Stimulated activated CD4-positive, alpha-beta T cell treated with anti-CD3 and anti-CD28 coated beads, Interleukin-12 subunit alpha, Interleukin-12 subunit beta, amount 100 ng/mL, for 48 hours (primary cell): Measurements from ENCODE around the gene CLCN1.

ENCODE experiments used
- DNase-seq, 3 donors: peaks; one replicate each; pipeline ENCODE4 v3.0.0-alpha.2; 2020; ENCODE audit warnings: low read depth in 2 of 3, low spot score in 1 of 3

Gene CLCN1

DNA sequence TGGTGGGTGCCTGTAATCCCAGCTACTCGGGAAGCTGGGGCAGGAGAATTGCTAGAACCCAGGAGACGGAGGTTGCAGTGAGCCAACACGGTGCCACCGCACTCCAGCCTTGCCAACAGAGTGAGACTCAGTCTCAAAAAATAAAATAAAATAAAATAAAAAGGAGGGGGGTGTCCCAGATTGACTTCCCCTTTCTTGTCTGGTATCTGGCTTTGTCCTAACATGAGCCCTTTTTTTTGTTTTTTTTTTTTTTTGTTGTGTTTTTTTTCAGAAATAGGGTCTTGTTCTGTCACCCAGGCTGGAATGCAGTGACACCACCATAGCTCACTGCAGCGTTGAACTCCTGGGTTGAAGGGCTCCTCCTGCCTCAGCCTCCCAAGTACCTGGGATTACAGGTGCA is 23.0 kb upstream of the CLCN1 start:
- no peak for DNase-seq

DNA sequence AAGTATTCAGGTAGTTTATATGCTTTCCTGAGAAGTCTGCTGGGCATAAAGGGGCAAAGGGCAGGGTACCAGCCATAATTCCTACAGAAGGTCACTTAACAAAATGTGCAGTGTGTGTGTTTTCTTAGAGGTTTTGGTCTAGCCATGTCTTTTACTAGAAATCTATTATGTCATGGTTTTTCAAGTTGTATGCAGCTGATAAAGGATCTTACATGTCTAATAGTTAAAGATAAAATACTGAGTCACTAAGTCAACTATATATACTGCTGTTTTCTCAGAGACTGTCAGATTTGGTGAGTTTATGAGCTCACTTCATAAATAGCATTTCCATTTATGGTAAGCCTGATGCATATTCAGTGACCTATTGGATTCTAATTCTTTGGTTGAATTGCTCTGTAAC is 20.0 kb upstream of the CLCN1 start:
- DNase-seq, result no peak

DNA sequence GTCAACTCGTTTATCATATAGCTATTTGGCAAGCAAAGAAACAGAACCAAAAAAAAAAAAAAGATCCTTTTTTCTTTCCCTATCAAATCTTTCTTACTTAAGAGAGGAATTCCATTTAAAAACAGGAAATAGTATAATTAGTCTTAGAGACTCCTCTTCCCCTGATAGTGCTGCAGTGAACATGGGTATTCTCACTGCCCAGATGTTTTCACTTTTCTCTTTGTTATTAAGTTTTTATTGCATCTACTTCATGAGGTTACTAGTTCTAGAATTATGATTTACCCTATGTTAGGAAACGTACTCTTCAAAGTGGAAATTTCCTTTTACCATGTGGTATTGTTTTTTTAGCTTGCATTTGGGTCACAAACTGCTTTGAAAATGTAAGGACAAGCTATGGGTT is 19.2 kb upstream of the CLCN1 start:
- DNase-seq, result no peak

DNA sequence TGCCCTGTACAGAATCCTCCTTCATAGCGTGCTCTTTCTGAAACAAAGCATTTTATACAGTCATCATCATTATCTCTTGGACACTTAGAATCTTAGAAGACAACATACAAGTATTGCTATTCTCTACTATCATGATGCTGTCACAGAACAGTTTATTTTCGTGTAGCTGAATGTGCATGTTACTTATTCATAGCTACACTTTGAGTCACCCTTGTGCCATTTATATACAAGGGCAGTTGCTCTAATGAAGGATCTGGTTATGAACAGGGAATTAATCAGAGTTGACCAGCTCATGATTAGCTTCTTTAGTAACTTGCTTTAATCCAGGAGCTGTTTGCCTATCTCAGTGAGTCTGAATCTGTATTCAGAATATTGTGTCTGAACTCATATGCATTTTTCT is 16.6 kb upstream of the CLCN1 start:
- no peak for DNase-seq

DNA sequence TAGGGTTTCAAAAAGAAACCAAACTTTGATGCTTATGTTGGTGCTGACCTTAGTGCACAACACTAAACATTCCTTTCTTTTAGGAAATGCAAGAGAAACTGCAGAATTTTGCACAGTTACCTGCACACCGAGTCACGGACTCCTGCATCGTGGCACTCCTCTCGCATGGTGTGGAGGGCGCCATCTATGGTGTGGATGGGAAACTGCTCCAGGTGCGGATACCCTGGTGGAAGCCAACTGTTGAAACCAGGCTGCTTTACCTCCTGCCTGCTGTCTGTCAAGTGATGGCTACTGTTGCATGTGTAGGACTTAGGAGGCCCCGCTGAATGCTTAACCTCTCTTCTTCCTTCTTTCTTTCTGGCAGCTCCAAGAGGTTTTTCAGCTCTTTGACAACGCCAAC is 16.1 kb upstream of the CLCN1 start:
- DNase-seq, result peak; percentile 36 to 46 (median 38)

DNA sequence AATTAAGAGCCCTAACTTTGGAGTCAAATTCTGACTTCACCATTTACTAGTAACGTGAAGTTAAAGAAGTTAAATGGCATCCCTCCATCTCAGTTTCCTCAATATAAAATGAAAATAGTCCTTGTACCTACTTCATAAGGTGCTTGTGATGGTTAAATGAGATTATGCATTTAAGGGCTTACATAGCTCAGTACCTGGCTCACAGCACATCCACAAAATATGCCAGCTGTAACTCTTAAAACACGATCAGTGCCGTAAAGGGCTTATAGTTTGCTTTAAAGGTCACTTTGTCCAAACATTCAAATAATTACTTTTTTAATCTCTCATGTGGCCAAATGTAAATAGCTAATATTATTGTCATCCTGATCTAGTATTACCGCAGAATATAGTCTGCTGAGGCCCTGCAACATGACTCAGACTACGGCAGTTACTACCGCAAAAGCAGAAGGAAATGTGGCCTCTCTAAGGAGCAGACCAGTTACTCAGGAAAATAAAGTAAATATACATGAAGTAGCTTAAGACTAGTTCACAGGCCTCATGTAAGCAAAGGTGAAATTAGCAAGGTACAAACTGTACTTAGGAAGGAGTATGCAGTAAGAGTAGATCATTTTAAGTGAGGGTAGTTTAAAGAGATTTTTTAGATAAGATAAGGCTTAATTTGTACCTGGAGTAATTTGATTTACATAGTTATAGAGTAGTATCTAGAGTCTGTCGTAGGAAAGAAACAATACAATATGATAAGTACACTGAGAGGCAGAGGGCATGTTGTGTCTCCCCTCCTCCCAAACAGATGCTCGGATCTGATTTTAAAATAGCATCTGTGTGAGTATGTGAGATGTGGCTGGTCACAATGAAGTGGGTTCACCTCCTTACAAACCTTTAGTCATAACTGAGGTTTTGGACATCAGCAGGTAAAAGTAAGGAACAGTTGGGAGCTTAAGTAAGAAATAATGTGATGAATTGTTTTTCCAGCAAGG is 14.7 kb upstream of the CLCN1 start:
- no peak for DNase-seq

DNA sequence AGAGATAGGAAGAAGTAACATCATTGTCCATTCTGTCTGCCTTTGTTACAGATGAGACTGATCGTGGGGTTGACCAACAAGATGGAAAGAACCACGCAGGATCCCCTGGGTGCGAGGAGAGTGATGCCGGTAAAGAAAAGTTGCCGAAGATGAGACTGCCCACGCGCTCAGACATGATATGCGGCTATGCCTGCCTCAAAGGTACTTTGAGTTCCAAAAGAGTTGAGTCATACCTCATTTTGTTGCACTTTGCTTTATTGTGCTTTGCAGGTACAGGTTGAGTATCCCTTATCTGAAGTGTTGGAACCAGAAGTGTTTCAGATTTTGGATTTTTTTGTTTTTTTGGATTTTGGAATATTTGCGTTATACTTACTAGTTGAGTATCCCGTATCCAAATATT is 12.2 kb upstream of the CLCN1 start:
- no peak for DNase-seq

DNA sequence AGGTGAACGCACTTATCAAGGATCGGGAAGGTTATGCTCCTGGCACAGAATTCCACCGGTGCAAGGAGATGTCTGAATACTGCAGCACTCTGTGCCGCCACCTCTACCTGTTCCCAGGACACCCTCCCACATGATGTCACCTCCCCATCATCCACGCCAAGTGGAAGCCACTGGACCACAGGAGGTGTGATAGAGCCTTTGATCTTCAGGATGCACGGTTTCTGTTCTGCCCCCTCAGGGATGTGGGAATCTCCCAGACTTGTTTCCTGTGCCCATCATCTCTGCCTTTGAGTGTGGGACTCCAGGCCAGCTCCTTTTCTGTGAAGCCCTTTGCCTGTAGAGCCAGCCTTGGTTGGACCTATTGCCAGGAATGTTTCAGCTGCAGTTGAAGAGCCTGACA is 11.0 kb upstream of the CLCN1 start:
- no peak for DNase-seq

DNA sequence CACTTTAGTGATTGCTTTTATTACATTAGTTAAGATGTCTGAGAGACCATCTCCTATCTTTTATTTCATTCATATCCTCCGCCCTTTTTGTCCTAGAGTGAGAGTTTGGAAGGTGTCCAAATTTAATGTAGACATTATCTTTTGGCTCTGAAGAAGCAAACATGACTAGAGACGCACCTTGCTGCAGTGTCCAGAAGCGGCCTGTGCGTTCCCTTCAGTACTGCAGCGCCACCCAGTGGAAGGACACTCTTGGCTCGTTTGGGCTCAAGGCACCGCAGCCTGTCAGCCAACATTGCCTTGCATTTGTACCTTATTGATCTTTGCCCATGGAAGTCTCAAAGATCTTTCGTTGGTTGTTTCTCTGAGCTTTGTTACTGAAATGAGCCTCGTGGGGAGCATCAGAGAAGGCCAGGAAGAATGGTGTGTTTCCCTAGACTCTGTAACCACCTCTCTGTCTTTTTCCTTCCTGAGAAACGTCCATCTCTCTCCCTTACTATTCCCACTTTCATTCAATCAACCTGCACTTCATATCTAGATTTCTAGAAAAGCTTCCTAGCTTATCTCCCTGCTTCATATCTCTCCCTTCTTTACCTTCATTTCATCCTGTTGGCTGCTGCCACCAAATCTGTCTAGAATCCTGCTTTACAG is 10.4 kb upstream of the CLCN1 start:
- DNase-seq, result peak; percentile 59 to 76 (median 66)

DNA sequence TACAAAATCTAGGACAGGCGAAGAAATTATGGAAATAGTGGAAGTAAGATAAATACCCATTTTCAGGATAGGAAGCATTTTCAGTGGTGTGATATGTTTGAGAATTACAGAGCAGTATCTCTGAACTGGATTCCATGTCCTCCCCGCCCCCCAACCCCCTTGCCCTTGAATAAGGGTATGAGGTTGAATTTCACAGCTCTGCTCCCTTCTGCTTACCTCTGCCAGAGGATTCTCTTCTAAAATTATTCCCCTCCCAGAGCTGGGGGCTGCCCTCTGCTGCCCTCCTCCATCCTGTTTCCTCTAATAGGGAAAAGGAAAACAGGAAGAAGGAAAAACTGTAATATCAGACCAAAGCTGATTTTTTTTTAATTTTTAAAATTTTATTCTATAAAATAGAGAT is 7.3 kb upstream of the CLCN1 start:
- DNase-seq, result no peak

DNA sequence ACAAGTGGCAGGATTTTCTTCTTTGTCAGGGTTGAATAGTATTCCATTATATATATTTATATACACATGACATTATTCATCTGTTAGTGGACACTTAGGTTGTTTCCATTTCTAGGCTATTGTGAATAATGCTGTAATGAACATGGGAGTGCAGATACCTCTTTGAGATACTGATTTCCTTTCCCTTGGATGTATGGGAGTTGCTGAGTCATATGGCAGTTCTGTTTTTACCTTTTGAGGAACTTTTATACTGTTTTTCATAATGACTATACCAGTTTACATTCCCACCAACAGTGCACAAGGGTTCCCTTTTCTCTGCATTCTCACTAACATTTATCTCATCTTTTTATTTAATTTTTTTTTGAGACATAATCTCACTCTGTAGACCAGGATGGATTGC is 1.8 kb upstream of the CLCN1 start:
- no peak for DNase-seq

DNA sequence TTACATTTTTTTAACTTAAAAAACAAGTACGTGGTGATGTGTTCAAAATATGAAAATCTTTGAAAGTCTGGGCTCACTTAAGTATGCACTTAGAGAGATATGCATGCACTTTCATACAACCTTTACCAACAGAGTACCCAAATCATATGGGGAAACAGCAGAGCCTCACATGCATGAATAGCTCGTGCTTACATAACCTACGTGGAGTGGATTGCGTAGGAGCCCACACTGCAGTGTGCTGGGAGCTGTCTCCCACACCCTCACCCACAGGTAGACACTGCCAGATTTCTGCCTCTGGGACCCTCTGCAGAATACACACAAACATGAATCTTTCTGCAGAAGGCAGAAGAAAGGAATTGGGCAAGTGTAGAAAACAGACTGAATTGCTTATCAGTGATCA is 581 bp downstream of the CLCN1 start:
- no peak for DNase-seq

DNA sequence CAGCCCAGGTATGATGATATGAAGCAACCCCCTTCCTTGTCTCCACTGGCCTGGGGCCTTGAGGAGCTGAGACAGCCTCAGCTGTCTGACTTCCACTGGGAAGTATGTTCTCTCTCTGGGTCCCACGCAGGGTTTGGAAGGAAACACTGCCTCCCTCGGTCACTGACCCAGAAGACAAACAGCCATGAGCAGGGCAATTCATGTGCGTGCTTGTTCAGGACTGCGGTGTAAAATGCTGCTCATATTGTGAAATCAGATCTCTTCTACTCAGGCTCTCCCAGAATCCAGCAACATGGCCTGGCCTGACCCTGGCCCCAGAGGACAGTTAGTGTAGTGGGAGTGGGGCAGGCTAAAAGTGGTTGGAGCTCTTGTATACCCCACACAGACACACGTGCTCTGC is 2.8 kb downstream of the CLCN1 start:
- no peak for DNase-seq

DNA sequence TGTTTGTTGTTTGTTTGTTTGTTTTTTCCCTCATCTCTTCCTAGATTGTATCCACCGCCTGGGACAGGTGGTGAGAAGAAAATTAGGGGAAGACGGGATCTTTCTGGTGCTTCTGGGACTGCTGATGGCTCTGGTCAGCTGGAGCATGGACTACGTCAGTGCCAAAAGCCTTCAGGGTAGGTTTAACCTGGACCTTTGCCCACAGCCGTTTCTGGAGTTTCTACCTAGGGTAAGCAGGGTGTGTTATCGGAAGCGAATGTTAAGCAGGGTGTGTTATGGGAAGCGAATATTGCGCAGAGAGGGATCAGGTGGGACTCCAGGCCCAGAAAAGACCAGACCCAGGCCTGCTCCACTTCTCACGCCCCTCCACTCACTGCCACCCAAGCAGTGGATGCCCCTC is 4.7 kb downstream of the CLCN1 start:
- no peak for DNase-seq

DNA sequence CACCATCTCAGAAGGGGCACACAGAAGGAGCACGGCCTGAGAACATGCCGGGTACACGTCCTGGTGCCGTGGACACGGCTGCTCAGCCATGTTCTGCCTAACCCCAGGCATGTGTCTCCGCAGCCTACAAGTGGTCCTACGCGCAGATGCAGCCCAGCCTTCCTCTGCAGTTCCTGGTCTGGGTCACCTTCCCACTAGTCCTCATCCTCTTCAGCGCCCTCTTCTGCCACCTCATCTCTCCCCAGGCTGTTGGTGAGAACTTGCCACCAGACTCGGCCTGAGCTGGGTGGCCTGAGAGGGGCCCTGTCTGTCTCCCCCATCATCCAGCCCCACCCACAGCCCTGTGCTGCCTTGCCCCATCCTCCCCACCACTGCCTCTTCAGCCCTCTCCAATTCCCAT is 5.3 kb downstream of the CLCN1 start:
- no peak for DNase-seq

DNA sequence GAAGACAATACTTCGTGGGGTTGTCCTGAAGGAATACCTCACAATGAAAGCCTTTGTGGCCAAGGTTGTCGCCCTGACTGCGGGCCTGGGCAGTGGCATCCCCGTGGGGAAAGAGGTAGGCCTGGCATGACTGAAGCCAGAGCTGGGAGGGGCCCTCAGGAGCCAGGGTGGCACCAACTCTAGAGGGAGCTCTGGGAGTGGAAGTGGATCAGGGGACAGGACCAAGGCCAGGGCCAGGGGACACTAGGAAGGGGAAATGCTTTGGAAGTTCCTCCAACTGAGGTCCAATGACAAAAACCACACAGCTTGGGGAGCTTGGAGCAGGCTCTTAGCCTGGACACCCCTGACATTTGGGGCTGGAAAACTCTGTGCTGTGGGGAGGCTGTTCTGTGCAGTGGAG is 5.8 kb downstream of the CLCN1 start:
- DNase-seq, result no peak

DNA sequence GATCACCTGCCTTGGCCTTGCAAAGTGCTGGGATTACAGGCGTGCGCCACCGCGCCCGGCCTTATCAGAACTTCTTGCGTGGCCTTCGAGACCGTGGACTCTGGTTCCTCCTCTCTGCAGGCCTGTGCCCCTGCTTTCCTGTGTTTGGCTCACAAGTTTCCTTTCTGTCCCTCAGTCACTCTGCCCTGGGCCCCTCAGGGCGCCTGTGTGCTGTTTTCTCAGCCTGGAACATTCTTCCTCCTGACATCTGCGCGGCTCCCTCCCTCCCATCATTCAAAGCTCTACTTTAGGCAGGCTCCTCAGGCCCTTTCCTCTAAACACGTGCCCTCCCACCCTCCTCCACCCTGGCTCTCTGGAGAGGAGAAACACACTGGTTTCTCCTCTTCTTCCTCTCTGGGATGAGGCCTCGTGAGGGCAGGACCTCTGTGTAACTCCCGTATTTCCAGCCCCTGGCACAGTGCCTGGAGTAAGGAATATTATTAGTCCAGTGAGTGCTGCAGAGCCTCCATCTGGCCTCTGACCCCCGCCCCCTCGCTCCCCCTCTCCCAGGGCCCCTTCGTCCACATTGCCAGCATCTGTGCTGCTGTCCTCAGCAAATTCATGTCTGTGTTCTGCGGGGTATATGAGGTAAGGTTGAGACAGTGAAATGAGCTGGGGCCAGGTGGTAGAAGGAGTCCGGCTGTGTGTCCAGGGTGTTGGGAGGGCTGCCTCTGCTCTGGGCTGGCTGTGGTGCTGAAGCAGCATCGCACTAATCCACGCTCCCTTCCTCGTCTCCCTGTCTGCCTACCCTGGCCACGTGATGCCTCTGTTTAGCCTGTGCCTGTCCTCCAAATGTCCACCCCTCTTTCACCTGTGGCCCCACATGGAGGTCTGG is 7.1 kb downstream of the CLCN1 start:
- DNase-seq, result no peak

DNA sequence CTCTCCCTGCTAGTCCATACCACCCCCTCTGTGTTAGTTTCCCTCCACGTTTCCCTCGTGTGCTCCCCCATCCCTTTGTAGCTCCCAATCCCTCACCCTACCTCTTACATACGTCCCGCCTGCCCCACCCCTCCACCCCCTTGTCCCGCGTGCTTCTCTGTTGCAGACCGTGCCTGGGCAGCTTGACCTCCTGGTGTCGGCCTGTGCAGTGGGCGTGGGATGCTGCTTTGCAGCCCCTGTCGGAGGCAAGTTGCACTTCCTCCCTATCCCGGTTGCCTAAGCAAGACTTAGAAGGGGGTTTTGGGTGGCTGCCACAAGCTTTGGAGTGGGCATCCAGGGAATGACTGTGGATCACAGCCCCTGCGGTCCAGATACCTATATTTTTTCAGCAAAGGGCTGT is 7.7 kb downstream of the CLCN1 start:
- DNase-seq, result no peak

DNA sequence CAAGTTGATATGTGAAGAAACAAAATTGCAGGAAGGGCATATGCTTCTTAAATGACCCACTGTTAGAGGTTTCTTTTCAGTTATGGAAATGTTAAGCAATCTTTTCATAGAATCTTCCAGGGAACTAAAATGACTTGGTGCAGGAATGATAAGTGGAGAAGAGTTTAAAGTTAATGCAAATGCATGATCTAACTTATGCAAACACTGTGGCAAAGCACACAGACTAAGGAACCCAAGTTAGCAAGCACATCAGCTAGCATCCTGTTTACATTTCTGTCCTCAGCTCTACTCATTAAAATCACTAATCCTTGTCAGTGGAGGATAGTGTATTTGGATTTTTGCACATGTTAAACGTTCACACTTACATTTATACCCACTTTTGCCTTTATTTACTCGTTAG is 9.3 kb downstream of the CLCN1 start:
- no peak for DNase-seq

DNA sequence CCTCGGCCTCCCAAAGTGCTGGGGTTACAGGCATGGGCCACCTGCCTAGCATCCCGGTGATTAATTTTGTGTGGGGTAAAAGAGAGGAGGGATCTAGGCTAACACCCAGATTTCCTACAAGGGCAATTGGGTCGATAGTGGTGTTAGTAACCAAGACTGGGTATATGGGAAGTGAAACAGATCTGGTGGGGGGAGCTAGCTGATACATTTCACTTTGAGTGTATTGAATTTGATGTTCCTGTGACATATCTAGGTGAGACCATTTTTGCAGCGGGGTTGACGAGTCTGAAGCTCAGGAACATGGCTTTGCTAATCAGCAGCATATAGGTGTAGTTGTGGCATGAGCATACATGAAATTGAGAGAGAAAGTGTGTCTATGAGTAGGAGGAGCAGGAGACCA is 12.0 kb downstream of the CLCN1 start:
- no peak for DNase-seq

DNA sequence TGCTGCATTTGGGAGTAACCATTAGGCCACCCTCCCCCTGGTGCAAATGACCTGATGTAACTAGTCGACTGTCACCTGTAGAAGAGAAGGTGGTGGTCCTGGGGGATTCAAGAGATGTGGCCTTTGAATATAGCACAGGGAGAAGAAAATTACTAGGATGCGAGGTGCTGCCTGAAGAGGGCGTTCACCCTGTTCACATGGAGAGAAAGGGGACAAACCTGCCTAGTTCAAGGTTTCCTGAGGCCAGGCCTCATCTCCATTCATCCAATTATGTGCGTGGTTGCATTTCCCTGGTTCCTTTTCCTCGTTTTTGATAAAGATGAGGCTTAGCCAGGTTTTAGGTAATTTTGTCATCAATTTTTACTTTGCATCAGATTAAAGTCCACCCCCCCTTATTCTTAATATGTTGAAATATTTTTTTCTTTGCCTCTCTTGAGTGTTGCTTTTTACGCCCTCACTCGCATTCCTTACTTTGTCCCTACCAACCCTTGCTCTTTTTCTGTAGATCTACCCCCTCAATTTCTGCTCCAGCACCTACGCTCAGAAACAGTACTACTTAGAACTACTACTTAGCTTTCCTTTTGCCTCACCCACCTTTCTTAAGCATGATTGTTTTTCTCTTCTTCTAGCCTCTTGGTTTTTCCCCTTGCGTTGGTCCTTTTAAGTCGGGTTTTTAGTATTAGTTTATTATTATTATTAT is 13.7 kb downstream of the CLCN1 start:
- DNase-seq, result no peak
